OCI-LY3 (cell line): ENCODE results near the gene SMAD3.

ENCODE experiments used
- EZH2phosphoT487 ChIP-seq: fragments of 200-600 bp; shearing (Covaris generic); IDR thresholded peaks from 2 replicates; pipeline ENCODE4 v1.6.1; 2018; ENCODE audit warnings: antibody characterized with exemption, mixed run types, low read depth
- TF ChIP-seq, protein P1 (sequence below): fragments of 200-600, 300-600 bp; sonication (generic); IDR thresholded peaks from 2 replicates; pipeline ENCODE4 v1.5.1; 2014; ENCODE audit warnings: antibody characterized with exemption, low read length, low read depth

- TF ChIP-seq, protein P1, sequence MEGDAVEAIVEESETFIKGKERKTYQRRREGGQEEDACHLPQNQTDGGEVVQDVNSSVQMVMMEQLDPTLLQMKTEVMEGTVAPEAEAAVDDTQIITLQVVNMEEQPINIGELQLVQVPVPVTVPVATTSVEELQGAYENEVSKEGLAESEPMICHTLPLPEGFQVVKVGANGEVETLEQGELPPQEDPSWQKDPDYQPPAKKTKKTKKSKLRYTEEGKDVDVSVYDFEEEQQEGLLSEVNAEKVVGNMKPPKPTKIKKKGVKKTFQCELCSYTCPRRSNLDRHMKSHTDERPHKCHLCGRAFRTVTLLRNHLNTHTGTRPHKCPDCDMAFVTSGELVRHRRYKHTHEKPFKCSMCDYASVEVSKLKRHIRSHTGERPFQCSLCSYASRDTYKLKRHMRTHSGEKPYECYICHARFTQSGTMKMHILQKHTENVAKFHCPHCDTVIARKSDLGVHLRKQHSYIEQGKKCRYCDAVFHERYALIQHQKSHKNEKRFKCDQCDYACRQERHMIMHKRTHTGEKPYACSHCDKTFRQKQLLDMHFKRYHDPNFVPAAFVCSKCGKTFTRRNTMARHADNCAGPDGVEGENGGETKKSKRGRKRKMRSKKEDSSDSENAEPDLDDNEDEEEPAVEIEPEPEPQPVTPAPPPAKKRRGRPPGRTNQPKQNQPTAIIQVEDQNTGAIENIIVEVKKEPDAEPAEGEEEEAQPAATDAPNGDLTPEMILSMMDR, result no peak
- TF ChIP-seq EZH2phosphoT487, result no peak
Observed at GRCh38 chr15:67018441-67018840, 47.0 kb upstream of the SMAD3 start.
